ACHN (cell line): ENCODE results near the gene RHBDL1.

Experiments
- DNase-seq: peaks from one replicate; pipeline ENCODE4 v3.0.0-alpha.2; 2015
- in situ Hi-C: cut with HindIII; loops from 2 replicates; pipeline ENCODE4 v1.10.0; 2017; ENCODE audit warnings: low sequenced_read_pairs, low pct_ligation_motif_present, low pct_unique_long_range_greater_than_20kb

RHBDL1 gene

GRCh38 chr16:694187-694862 lies 18.9 kb downstream of the RHBDL1 start:
- in situ Hi-C loops, result no loop called here
- DNase-seq, result no peak

- no peak for DNase-seq
- in situ Hi-C loops, result no loop called here
These were observed 19.4 kb downstream of the RHBDL1 start for GRCh38 chr16:694863-695354.

- peak; percentile 86 for DNase-seq
These were observed 20.1 kb downstream of the RHBDL1 start for GRCh38 chr16:695355-696089.

GRCh38 chr16:698911-699671 lies 23.6 kb downstream of the RHBDL1 start:
- no peak for DNase-seq
- in situ Hi-C loops, result no loop called here

More at GRCh38 chr16:695355-696089, 20.1 kb downstream of the RHBDL1 start:
- in situ Hi-C loops, result no loop called here

GRCh38 chr16:700684-701584 lies 25.5 kb downstream of the RHBDL1 start:
- in situ Hi-C loops, result no loop called here
- peak; percentile 52 for DNase-seq

- in situ Hi-C loops, result no loop called here
- no peak for DNase-seq
These were observed 26.9 kb downstream of the RHBDL1 start for GRCh38 chr16:702341-702740.

- DNase-seq, result no peak
- in situ Hi-C loops, result no loop called here
These were observed 27.9 kb downstream of the RHBDL1 start for GRCh38 chr16:703406-703805.

- DNase-seq, result no peak
- in situ Hi-C loops, result no loop called here
These were observed 28.6 kb downstream of the RHBDL1 start for GRCh38 chr16:704047-704446.

GRCh38 chr16:704552-705380 lies 29.3 kb downstream of the RHBDL1 start:
- in situ Hi-C loops, result no loop called here
- DNase-seq, result no peak

- DNase-seq, result no peak
- in situ Hi-C loops, result no loop called here
These were observed 30.1 kb downstream of the RHBDL1 start, which contains the start of gene FBXL16 for GRCh38 chr16:705431-706188. Gene FBXL16, minus strand, starts transcription at chr16:705801. Its CDS starts 8,396 bp downstream, at chr16:697405.

GRCh38 chr16:706189-707061 lies 31.0 kb downstream of the RHBDL1 start:
- in situ Hi-C loops, result no loop called here
- DNase-seq, result no peak

- in situ Hi-C loops, result no loop called here
- DNase-seq, result no peak
These were observed 31.6 kb downstream of the RHBDL1 start for GRCh38 chr16:707062-707538.

- DNase-seq, result no peak
- in situ Hi-C loops, result no loop called here
These were observed 32.5 kb downstream of the RHBDL1 start for GRCh38 chr16:708019-708418.

- DNase-seq, result no peak
- in situ Hi-C loops, result no loop called here
These were observed 33.5 kb downstream of the RHBDL1 start for GRCh38 chr16:708959-709358.

GRCh38 chr16:709566-710499 lies 34.4 kb downstream of the RHBDL1 start:
- DNase-seq, result peak; percentile 72
- in situ Hi-C loops, result no loop called here
